ENCODE data around the gene GRM1.

GRCh38 chr6:146169872-146170271 lies 141.0 kb downstream of the GRM1 start:
- TF ChIP-seq EZH2 (IDR thresholded peaks at IDR 0.05; ENCODE audit: insufficient read depth, poor library complexity, severe bottlenecking), result no peak
- TF ChIP-seq EZH2phosphoT487 (IDR thresholded peaks at IDR 0.05; ENCODE audit: insufficient read depth, low read depth), result no peak

Measured in GM23248 (cell line).